ENCODE results near the gene SLC5A10.

Gene SLC5A10

GRCh38 chr17:18961634-18962493 lies 9.9 kb downstream of the SLC5A10 start:
- no peak for TF ChIP-seq CTCF (IDR thresholded peaks at IDR 0.05; ENCODE audit: control extremely low read depth, extremely low read depth, low read depth, missing control alignments)
- POLR2A ChIA-PET: interaction anchor here (0.7 kb wide), 1 partner anchor 41 kb away, joined by 3 read pairs; no protein-coding TSS in a partner anchor
- DNase-seq (ENCODE audit: extremely low spot score): peak; percentile 74
- CTCF ChIA-PET: interaction anchor here (0.7 to 3.4 kb wide), 31 partner anchors 10 to 336 kb away, joined by 3 to 78 read pairs (median 6); partner anchors contain the start of genes FAM83G, PRPSAP2 and SLC5A10

GRCh38 chr17:18962494-18962815 lies 10.5 kb downstream of the SLC5A10 start:
- POLR2A ChIA-PET: no interaction called here
- no peak for TF ChIP-seq CTCF (IDR thresholded peaks at IDR 0.05; ENCODE audit: control extremely low read depth, extremely low read depth, low read depth, missing control alignments)
- DNase-seq (ENCODE audit: extremely low spot score): no peak
- CTCF ChIA-PET: interaction anchor here (1.4 to 3.3 kb wide), 5 partner anchors 12 to 145 kb away, joined by 3 to 78 read pairs (median 6); no protein-coding TSS in a partner anchor

- CTCF ChIA-PET: interaction anchor here (1.4 to 3.3 kb wide), 3 partner anchors 11 to 31 kb away, joined by 3 to 78 read pairs (median 25); no protein-coding TSS in a partner anchor
- DNase-seq (ENCODE audit: extremely low spot score): no peak
- POLR2A ChIA-PET: no interaction called here
- no peak for TF ChIP-seq CTCF (IDR thresholded peaks at IDR 0.05; ENCODE audit: control extremely low read depth, extremely low read depth, low read depth, missing control alignments)
Observed at GRCh38 chr17:18963126-18964017, 11.4 kb downstream of the SLC5A10 start.

DNA sequence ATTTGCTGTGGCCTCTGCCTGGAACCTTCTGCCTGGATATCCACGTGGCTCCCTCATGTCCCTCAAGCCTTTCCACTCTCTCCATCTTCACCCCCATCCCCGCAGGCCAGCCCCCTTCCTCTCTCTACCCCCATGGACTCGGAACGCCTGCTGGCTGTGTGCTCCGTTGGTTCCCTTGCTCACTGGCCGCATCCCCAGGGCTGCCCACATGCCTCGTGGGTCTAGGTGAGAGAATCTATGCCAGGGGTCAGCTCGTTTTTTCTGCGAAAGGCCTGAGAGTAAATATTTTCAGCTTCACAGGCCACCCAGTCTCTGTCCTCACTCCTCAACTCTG lies 12.0 kb downstream of the SLC5A10 start:
- CTCF ChIA-PET: no interaction called here
- POLR2A ChIA-PET: no interaction called here
- TF ChIP-seq CTCF (IDR thresholded peaks at IDR 0.05; ENCODE audit: control extremely low read depth, extremely low read depth, low read depth, missing control alignments): no peak
- no peak for DNase-seq (ENCODE audit: extremely low spot score)

DNA sequence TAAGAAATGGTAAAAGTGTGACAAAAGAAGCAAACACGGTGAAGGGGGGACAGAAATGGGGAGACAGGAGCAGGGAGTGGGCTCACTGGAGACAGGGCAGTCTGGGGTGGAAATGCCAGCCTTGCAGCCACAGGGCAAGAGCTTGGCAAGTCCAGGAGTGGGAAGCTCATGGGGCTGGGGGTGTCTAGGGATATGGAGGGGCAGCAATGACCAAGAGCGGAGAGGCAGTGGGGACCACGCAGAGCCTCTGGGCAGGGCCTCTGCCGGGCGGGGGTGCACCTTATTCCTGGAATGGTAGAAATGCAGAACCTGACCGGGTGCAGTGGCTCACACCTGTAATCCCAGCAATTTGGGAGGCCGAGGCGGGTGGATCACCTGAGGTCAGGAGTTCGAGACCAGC lies 12.6 kb downstream of the SLC5A10 start:
- no peak for DNase-seq (ENCODE audit: extremely low spot score)
- TF ChIP-seq CTCF (IDR thresholded peaks at IDR 0.05; ENCODE audit: control extremely low read depth, extremely low read depth, low read depth, missing control alignments): no peak
- ChIA-PET POLR2A (no interaction called here), CTCF (no interaction called here)

GRCh38 chr17:18965530-18966236 lies 13.7 kb downstream of the SLC5A10 start:
- TF ChIP-seq CTCF (IDR thresholded peaks at IDR 0.05; ENCODE audit: control extremely low read depth, extremely low read depth, low read depth, missing control alignments): no peak
- DNase-seq (ENCODE audit: extremely low spot score): no peak
- POLR2A ChIA-PET: no interaction called here
- CTCF ChIA-PET: no interaction called here

Data from GM10248 (cell line).